Stimulated activated CD8-positive, alpha-beta memory T cell treated with anti-CD3 and anti-CD28 coated beads, Interleukin-15, amount 100 ng/mL, for 1 hour (primary cell): ENCODE data around the gene STAT5A.
"Not testable (repeated sequence)": the region's sequence is repeated elsewhere in the genome, so short reads cannot be mapped to it uniquely, and the experiment has no call there.

Experiments used
- DNase-seq: peaks from one replicate; pipeline ENCODE4 v3.0.0-alpha.2; 2020; ENCODE audit warnings: low read depth

Gene STAT5A

DNA sequence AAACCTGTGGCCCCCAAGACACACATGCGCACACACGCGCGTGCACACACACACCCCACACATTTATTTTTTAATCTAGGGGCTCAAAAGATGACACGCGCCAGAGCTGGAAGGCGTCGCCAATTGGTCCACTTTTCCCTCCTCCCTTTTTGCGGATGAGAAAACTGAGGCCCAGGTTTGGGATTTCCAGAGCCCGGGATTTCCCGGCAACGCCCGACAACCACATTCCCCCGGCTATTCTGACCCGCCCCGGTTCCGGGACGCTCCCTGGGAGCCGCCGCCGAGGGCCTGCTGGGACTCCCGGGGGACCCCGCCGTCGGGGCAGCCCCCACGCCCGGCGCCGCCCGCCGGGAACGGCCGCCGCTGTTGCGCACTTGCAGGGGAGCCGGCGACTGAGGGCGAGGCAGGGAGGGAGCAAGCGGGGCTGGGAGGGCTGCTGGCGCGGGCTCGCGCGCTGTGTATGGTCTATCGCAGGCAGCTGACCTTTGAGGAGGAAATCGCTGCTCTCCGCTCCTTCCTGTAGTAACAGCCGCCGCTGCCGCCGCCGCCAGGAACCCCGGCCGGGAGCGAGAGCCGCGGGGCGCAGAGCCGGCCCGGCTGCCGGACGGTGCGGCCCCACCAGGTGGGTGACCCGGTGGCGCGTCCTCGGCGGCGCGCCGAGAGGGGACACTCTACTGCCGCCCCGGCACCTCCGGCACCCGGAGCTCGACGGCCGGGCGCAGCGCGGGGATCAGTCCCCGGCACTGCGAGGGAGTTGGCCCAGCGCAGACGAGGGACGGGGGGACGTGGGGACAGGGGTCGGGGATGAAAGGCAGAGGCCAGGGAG, at the start of gene STAT5A:
TSS of gene STAT5A (plus strand) at position 522 of the 826 bp plus-strand sequence. CDS start 914 bp downstream, outside the sequence.
- no peak for DNase-seq

DNA sequence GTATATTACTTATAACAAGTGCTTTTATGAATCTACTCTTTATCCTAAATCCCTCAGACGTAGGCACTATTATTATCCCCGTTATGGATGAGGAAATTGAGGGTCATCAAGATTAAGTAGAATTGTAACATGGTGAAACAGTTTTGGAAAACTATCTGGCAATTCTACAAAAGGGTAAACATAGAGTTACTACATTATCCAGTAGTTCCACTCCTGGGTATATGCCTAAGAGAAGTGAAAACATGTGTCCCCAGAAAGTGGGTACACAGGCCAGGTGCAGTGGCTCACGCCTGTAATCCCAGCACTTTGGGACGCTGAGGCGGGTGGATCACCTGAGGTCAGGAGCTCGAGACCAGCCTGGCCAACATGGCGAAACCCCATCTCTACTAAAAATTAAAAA, 48.7 kb upstream of the STAT5A start:
- DNase-seq, result not testable (repeated sequence)

DNA sequence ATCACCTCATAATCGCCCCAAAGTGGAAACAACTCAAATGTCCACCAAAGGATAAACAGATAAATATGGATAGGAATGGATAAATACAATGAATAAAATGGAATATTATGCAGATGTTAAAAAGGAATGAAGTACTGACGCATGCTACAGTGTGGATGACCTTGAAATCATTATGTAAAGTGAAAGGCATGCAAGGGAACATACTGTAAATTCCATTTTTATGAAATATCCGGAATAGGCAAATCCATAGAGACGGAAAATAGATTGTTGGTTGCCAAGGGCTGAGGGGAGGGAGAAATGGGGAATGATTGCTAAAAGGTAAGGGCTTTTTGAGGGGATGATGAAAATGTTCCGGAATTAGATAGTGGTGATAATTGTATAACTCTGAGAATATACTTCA, 48.1 kb upstream of the STAT5A start:
- no peak for DNase-seq

DNA sequence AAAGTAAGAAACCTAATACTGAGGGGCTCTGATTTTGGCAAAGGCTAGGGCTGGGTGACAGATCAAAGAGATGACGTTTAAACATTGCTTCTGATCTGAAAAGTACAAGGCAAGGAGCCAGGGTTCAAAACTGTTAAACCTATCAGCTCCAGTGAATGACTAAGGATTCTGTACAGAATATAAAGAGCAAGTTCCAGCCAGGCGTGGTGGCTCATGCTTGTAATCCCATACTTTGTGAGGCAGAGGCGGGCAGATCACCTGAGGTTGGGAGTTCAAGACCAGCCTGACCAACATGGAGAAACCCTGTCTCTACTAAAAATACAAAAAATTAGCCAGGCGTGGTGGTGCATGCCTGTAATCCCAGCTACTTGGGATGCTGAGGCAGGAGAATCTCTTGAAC, 47.4 kb upstream of the STAT5A start:
- not testable (repeated sequence) for DNase-seq

DNA sequence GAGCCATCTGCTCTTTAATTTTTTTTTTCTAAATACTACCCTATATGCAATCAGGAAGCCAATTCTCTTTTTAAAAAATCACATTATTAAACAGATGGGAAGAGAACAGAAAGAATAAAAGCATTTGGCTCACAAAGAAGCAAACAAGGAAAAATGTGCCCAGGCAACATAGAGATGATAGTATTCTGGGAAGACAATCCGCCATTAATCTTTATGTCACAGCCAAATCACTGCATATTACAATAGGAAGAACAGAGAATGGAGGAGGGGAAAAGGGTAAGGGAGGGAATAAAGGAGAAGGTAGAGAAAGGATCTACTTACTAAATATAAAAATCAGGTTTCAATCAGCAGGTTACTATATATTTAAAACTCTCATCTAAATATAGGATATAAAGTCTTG, 46.4 kb upstream of the STAT5A start:
- DNase-seq, result no peak

DNA sequence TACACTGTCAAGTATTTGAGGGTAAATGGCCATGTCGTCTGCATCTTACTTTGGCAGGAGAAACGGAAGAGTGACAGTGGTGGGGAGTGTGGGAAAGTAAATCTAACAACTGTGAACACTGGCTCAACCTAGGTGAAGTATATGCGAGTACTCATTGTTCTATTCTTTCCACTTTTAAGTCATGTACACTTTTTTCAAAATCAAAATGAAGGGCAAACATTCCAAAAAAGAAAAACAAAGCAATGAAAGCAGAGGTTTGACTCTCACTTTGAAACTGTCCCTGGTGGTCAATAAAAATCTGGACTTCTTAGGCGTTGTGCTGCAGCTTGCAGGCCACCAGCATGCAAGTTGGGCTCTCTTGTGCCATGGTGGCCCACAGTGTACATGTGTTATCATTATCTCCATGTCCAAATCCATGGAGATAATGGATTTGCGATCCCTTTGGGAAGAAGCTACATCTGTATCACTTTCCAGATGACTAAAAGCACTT, 44.8 kb upstream of the STAT5A start:
- no peak for DNase-seq

DNA sequence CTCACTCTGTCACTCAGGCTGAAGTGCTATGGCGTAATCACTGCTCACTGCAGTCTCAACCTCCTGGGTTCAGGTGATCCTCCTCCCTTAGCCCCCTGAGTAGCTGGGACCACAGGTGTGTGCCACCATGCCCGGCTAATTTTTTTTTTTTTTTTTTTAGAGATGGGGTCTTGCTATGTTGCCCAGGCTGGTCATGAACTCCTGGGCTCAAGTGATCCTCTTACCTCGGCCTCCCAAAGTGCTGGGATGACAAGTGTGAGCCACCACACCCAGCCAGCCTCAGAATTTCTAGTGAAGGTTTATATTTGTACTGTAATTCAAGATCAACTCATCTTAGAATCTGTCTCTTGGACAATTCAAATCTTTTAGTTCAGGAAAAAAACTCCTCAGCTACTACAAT, 44.2 kb upstream of the STAT5A start:
- not testable (repeated sequence) for DNase-seq

DNA sequence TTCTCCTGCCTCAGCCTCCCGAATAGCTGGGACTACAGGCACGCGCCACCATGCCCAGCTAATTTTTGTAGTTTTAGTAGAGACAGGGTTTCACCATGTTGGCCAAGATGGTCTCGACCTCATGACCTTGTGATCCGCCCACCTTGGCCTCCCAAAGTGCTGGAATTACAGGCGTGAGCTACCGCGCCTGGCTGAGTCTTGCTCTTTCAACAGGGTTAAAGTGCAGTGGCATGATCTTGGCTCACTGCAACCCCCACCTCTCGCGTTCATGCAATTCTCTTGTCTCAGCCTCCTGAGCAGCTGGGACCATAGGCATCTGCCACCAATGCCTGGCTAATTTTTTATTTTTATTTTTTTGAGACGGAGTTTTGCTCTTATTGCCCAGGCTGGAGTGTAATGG, 43.1 kb upstream of the STAT5A start:
- not testable (repeated sequence) for DNase-seq

DNA sequence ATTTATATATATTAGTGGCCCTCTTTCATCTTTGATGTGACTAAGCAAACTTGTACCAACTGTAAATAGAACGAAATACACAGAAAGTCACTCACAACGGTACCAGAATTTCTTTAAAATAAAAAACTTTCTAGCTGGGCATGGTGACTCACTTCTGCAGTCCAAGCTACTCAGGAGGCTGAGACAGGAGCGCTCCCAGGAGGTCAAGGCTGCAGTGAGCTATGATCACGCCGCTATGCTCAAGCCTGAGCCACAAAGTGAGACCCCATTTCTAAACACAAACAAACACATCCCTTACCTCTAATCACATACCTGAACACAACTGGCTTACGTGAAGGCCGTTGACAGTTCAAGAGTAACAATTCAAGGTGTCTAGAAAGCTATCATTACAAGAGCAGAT, 41.8 kb upstream of the STAT5A start:
- DNase-seq, result no peak

DNA sequence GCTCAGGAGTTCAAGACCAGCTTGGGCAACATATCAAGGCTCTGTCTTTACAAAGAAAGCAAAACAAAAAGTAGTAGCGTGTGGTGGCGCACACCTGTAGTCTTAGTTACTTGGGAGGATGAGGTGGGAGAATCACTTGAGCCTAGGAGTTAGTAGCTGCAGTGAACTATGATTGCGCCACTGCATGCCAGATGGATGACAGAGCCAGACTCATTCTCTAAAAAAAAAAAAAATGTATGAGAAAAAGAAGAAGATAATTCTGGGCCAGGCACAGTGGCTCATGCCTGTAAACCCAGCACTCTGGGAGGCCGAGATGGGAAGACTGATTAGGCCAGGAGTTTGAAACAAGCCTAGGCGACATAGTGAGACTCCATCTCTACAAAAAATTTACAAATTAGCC, 40.6 kb upstream of the STAT5A start:
- no peak for DNase-seq

DNA sequence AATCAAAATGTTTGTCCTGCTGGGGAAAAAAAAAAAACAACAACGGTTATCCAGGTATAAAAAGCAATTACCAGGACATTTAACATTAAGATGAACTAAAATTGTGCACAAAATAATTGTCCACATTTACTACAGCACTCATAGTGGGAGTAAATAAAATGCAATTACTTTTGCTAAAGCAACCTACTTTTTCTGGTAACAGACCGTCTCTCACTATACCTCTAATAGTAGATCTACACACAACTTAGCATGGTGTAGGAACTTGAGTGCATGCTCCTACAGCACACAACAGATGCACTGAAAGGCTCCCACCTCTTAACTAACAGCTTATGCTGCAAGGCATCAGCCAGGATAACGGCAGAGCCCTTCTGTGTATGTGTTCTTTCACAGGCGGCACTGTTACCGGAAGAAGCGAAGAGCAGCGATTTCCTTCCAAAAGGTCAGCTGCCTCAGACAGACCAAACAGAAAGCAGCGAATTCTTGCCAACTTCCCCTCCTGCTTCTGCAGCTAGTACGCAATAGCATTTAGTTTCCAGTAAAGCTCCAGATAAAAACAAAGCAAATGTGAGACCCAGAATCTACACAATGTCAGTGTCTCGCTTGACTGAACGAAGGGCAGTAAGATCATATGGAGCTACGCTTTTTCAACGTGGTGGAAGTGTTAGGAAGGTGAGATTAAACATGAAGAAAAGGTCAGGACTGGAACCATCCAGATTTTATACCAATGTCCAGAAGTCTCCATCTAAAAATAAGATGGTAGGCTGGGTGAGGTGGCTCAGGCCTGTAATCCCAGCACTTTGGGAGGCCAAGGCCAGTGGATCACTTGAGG, 39.7 kb upstream of the STAT5A start:
- DNase-seq, result peak; percentile 43

DNA sequence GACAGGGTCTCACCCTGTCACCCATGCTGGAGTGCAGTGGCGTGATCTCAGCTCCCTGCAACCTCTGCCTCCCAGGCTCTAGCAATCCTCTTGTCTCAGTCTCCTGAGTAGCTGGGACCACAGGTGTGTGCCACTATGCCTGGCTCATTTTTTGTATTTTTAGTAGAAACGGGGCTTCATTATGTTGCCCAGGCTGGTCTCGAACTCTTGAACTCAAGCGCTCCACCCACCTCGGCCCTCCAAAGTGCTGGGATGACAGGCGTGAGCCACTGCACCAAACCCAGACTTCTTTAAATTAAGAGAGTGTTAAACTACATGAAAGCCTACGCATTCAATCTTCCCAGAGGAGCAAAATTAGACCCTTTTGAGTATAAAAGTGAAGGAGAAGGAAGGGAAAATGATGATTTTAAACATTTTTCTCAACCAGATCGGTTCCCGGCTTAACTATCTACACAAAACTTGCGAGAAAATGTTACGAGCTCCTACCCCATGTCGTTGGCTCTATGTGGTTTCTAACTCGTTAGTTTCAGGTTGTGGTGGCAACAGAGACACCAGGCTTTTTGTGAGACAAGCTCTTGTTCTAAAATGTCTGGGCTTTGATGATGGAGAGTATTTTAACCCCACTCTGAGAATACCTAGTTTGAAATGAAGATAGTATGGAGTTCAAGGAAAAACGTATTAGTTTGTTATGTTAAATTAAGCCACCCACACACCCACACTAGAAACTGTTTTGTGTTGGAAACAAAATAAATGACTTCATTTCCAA, 38.4 kb upstream of the STAT5A start:
- DNase-seq, result no peak

DNA sequence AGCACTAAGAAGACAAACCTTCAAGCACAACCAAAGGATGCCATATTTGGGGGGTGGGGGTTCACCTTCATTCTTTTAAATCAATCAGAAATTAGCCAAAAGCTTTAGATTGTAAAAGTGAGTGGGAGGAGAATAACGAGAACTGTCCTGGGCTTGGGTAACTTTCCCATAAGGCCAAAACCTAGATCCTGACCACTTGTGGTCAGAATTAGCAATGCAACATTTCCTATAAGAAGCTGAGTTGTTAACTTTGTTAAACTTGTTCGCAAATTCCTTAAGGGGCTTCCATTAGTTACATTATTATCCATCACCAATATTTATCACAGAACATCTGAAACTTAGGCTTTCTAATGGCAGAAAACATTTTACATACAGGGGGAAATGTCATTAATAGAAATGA, 37.2 kb upstream of the STAT5A start:
- DNase-seq, result no peak

DNA sequence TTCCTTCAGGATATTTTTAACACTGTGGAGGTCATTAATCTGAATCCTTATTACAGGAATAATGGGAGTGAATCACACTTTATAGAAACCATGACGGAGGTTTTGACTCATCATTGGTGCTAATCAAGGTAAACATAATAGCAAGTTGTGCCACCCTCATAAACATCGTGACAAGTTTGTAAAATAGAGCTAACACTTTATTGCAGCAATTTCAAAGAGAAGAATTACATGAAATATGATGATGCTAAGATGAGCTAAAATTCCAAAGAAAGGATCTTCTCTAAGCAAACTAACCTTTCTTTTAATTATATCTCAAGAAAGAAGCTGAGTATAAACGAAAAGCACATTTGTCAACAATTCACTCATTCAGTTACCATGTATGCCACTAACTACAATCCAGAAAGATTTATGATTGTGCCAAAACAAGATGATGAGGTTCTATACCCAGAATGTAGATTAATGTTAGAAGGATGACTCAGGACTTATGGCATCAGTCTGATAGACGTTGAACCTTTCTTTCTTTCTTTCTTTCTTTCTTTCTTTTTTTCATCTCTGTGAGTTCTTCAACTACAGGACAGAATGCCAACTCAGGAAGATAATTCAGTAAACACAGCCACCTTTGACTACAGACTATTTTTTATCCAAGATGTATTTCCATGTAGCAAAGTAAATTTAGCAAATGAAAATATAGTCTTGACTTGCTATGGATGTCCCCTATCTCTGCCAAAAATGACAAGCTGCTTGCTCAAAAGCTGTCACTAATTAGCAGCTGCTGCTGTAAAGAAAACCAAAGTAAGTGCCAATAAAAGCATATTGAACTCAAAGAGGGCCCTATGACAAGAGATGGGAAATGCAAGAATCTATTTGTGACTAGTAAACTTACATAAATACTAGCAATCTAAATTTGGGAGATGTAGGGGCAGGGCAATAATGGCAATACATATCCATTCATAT, 35.4 kb upstream of the STAT5A start:
- no peak for DNase-seq

DNA sequence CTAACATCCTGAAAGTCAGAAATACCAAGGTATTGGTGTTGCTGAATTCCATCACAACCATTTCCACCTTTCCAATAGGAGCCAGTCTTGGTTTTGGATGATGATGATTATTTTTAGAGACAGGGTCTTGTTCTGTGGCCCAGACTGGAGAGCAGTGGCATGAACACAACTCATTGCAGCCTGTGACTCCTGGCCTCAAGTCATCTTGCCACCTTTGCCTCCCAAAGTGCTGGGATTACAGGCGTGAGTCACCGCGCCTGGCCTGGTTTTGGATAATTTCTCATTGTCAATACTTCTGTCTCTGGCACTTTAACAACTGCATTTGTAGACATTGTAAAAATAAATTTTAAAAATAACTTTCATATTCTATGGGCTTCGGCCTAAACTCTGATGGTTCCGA, 34.7 kb upstream of the STAT5A start:
- no peak for DNase-seq

DNA sequence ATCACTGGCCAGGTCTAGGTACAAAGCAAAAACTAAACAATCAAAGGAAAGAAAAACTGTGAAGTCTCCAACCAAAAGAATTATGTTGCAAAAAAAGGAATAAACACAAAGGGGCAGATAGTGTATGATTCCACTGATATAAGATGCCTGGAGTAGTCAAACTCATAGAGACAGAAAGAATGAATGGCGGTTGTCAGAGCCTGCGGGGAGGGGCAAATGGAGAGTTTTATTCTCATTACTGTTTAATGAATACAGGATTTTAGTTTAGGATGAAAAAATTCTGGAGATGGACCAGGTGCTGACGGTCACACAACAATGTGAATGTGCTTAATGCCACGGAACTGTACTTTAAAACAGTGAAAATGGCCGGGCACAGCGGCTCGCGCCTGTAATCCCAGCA, 32.9 kb upstream of the STAT5A start:
- DNase-seq, result no peak

DNA sequence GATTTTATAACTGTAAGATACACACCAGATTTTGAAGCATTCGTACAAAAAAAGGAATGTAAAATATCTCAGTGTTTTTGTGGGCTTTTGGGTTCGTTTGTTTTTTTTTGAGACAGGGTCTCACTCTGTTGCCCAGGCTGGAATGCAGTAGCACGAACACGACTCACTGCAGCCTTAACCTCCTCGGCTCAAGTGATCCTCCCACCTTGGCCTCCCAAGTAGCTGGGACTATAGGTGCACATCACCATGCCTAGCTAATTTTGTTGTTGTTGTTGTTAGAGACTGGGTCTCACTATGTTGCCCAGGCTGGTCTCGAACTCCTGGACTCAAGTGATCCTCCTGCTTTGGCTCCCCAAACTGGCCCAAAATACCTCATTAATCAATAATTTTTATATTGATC, 28.0 kb upstream of the STAT5A start:
- DNase-seq, result no peak

DNA sequence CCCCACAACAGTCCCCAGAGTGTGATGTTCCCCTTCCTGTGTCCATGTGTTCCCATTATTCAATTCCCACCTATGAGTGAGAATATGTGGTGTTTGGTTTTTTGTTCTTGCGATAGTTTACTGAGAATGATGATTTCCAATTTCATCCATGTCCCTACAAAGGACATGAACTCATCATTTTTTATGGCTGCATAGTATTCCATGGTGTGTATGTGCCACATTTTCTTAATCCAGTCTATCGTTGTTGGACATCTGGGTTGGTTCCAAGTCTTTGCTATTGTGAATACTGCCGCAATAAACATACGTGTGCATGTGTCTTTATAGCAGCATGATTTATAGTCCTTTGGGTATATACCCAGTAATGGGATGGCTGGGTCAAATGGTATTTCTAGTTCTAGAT, 23.9 kb upstream of the STAT5A start:
- DNase-seq, result not testable (repeated sequence)

DNA sequence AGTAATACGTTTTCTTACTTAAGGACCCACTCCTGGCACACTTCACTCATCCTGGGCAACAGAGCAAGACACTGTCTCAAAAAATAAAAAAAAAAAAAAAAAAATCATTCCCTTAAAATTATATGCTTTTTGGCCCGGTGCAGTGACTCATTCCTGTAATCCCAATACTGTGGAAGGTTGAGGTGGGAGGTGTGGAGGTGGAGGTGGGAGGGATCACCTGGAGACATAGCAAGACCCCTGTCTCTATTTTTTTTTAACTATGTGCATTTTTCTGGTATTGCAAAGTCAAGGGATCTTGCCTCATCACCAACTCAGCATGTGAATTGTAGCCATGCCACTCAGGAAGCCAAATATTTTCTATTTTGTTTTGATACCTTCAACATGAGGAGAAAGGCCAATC, 21.8 kb upstream of the STAT5A start:
- DNase-seq, result no peak

DNA sequence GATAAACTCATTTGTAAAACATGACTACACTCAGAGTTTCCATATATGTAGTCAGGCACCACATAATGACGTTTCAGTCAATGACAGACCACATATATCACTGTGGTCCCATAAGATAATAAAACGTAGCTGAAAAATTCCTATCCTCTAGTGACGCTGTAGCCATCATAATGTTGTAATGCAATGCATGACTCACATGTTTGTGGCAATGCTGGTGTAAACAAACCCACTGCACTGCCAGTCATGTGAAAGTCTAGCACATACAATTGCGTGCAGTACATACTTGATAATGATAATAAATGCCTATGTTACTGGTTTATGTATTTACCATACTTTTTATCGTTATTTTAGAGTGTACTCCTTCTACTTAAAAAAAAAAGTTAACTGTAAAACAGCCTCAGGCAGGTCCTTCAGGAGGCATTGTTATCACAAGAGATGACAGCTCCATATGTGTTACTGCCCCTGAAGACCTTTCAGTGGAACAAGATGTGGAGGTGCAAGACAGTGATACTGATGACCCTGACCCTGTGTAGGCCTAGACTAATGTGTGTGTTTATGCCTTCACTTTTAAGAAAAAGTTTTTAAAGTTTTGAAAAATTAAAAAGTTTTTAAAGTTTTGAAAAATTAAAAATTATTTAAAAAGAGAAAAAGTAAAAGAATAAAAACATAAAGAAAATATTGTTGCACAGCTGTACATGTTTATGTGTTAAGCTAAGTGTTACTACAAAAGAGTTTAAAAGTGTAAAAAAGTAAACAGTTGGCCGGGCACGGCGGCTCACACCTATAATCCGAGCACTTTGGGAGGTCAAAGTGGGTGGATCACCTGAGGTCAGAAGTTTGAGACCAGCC, 21.2 kb upstream of the STAT5A start:
- DNase-seq, result no peak
